ENCODE data around the gene IL20RA.
"Not testable (repeated sequence)": the region's sequence is repeated elsewhere in the genome, so short reads cannot be mapped to it uniquely, and the experiment has no call there.

IL20RA gene, protein sequence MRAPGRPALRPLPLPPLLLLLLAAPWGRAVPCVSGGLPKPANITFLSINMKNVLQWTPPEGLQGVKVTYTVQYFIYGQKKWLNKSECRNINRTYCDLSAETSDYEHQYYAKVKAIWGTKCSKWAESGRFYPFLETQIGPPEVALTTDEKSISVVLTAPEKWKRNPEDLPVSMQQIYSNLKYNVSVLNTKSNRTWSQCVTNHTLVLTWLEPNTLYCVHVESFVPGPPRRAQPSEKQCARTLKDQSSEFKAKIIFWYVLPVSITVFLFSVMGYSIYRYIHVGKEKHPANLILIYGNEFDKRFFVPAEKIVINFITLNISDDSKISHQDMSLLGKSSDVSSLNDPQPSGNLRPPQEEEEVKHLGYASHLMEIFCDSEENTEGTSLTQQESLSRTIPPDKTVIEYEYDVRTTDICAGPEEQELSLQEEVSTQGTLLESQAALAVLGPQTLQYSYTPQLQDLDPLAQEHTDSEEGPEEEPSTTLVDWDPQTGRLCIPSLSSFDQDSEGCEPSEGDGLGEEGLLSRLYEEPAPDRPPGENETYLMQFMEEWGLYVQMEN

GRCh38 chr6:137044366-137045221, at the start of gene IL20RA:
IL20RA (minus strand) TSS chr6:137044965; CDS start chr6:137044728, 237 bp downstream.
- peak; percentile 20 for DNase-seq

GRCh38 chr6:137093183-137094069, 48.7 kb upstream of the IL20RA start:
- DNase-seq: no peak

DNA sequence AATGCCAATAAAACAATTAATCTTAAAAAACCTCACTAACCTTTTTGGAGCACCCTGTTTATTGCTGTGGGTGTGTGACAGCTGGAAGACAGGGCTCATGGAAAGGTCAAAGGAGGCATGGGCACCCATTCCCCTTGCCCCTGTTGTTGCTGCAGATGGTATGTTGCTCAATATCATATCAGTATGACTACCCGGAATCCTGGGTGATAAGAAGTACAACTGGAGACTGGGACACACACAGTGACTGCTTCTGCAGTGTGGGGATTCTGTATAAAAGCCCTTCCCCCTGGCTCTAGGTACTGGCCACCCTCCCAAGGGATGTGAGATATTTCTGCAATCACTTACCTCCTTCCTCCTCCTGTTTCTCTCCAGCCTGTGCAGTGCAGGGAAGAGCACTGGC, 47.3 kb upstream of the IL20RA start:
- DNase-seq: no peak

DNA sequence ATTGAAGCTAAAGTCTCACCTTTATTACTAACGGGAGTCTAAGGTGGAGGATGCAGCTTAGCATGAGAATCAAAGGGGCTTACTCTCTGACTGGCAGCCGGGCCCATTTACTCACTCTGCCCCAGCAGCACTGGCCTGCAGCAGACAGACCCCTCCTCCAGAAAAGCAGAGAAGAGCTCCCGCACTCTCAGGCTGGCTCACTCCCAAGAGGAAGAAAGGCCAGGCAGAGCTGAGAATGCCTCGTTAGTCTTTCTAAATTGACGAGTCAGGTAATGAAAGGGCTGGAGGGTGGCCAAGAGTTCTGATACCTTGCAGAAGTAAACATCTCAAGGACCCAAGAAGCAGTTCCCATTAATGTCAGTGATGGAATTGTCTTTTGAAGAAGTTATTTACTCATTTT, 44.5 kb upstream of the IL20RA start:
- no peak for DNase-seq

GRCh38 chr6:137087902-137088301, 43.1 kb upstream of the IL20RA start:
- no peak for DNase-seq

GRCh38 chr6:137086031-137086430, 41.3 kb upstream of the IL20RA start:
- DNase-seq: no peak

- no peak for DNase-seq
Observed at GRCh38 chr6:137084865-137085617, 40.3 kb upstream of the IL20RA start.

- no peak for DNase-seq
Observed at GRCh38 chr6:137084090-137084489, 39.3 kb upstream of the IL20RA start.

- no peak for DNase-seq
Observed at GRCh38 chr6:137081997-137082396, 37.2 kb upstream of the IL20RA start.

DNA sequence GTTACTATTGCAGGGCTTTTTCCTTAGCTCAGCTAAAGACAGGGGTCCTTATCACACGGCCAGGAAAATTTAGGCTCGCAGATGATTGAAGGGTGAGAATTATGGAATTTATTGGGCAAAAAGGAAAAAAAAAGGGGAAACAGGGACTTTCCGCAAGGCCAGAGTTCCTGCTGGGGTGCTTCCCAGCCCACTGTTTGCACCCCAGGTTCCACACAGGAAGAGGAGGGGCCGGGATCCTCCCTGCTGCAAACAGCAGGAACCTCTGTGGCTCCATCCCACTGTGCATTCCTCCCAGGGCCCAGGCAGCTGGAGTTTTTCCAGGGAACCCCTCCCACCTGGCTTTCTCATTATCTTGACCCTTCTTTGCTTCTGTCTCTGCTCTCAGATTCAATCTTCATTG, 35.9 kb upstream of the IL20RA start:
- no peak for DNase-seq

- DNase-seq: peak; percentile 42
Observed at GRCh38 chr6:137076277-137077068, 31.7 kb upstream of the IL20RA start.

GRCh38 chr6:137075790-137076189, 31.0 kb upstream of the IL20RA start:
- not testable (repeated sequence) for DNase-seq

- DNase-seq: no peak
Observed at GRCh38 chr6:137070303-137070702, 25.5 kb upstream of the IL20RA start.

- no peak for DNase-seq
Observed at GRCh38 chr6:137067399-137067798, 22.6 kb upstream of the IL20RA start.

DNA sequence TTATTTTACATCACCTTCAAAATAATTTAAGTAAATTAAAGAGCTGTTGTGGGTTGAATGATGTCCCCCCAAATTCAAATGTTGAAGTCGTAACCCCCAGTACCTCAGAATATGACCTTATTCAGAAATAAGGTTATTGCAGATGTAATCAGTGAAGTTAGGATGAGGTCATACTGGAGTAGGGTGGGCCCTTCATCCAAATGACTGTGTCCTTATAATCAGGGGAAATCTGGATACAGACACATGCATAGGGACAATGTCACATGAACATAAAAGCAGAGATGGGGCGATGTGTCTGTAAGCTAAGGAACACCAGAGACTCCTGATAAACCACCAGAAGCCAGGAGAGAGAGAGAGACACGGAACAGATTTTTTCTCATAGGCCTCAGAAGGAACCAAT, 13.3 kb upstream of the IL20RA start:
- no peak for DNase-seq

GRCh38 chr6:137056121-137056880, 11.5 kb upstream of the IL20RA start:
- DNase-seq: no peak

DNA sequence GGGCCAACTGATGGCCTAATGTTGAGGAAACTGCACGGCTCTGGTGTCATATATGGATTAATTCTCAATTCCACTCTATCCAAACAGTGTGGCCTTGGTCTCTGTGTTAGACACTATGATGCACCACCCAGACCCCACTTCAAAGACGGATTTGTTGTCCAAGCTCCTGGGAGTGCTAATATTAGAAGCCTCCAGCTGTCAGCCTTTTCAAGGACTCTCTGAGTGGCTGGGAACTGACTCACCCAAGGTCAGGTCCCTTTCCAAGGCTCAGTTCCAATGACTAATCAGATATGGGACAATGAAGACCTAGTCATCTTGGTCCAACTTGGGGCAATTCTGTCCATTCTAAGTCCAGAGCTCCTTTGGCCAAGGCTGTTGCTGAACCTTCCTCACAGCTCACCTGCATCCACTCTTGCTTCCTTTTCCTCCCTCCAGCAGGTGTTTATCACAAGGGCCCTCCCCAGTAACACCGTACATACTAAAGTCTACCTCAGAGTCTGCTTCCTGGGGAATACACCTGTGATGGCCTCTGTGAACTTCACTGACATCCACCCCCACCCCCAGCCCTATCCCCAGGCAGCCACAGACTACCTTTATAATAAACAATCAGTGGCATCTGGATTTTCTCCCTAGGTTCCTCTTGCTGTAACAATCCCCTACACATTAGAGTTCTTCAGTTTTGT, 7.2 kb upstream of the IL20RA start:
- DNase-seq: no peak

DNA sequence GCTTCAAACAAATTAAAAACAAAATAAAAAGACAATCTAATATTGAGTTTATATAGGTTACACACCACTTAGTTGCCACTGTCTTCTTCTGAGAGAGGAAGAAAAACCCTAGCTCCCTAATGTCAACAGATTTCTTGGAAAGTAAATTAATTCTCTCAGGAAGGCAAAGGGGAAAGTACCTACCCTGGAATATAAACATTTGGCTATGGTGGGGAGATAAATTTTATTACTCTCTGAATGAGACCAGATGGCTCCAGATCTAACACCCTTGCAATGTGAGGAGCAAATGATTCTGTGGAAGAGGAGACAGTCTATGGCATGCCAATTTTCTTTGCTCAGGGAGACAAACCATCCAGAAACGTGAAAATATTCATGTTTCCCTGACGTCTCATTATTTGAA, 4.3 kb upstream of the IL20RA start:
- DNase-seq: no peak

- DNase-seq: no peak
Observed at GRCh38 chr6:137046871-137047412, 2.2 kb upstream of the IL20RA start.
